ENCODE data around the gene EN2. TPM values are rescaled to one million over a fixed set of nuclear protein-coding genes. Genes with fewer than 3 reads are reported as not detected.

The EN2 gene
- total and polyA plus RNA-seq, 12 donors = 0.07 to 0.42 (median 0.13) TPM; not detected in 3

DNA sequence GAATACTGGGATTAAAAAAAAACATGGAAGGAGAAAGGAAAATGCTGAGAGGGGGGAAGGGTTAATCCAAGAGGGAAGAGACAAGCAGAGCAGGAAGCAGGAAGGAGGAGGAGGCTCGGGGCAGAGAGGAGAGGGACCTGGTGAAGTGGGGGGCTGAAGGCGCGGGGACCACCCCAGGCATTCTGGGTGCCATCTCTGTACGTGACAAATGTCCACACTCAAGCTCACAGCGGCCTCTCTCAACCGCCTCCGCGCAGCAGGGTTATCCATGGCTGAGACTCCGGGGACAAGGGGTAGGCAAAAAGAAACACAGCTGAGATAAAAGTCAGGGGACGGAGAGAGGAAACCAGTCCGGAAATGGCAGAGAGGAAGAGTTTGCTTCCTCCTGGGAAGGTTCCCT is 33.9 kb downstream of the EN2 start:
- Histone ChIP-seq H3K27ac (no peak overlapping the region), H3K9me3 (replicated peaks in 1 of 3) (no peaks in the 10 kb centered on the region), H3K4me3 (no peak overlapping the region), H3K4me1 (replicated peaks in 1 of 2) (no peaks in the 10 kb centered on the region), H3K27me3 (peaks cover 23% of the 10 kb centered on the region), H3K36me3 (replicated peaks in 1 of 2) (no peaks in the 10 kb centered on the region)
- DNase-seq = no peak
- 46 to 81% (median 56%) methylated on average over 11 of the region's 11 CpGs for WGBS, 4 donors
- TF ChIP-seq, protein P1, sequence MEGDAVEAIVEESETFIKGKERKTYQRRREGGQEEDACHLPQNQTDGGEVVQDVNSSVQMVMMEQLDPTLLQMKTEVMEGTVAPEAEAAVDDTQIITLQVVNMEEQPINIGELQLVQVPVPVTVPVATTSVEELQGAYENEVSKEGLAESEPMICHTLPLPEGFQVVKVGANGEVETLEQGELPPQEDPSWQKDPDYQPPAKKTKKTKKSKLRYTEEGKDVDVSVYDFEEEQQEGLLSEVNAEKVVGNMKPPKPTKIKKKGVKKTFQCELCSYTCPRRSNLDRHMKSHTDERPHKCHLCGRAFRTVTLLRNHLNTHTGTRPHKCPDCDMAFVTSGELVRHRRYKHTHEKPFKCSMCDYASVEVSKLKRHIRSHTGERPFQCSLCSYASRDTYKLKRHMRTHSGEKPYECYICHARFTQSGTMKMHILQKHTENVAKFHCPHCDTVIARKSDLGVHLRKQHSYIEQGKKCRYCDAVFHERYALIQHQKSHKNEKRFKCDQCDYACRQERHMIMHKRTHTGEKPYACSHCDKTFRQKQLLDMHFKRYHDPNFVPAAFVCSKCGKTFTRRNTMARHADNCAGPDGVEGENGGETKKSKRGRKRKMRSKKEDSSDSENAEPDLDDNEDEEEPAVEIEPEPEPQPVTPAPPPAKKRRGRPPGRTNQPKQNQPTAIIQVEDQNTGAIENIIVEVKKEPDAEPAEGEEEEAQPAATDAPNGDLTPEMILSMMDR (IDR thresholded peaks at IDR 0.05) = no peak
- TF ChIP-seq POLR2A (IDR thresholded peaks at IDR 0.05) = no peak
- intact Hi-C loops (cut with DNase I) = no loop called here

DNA sequence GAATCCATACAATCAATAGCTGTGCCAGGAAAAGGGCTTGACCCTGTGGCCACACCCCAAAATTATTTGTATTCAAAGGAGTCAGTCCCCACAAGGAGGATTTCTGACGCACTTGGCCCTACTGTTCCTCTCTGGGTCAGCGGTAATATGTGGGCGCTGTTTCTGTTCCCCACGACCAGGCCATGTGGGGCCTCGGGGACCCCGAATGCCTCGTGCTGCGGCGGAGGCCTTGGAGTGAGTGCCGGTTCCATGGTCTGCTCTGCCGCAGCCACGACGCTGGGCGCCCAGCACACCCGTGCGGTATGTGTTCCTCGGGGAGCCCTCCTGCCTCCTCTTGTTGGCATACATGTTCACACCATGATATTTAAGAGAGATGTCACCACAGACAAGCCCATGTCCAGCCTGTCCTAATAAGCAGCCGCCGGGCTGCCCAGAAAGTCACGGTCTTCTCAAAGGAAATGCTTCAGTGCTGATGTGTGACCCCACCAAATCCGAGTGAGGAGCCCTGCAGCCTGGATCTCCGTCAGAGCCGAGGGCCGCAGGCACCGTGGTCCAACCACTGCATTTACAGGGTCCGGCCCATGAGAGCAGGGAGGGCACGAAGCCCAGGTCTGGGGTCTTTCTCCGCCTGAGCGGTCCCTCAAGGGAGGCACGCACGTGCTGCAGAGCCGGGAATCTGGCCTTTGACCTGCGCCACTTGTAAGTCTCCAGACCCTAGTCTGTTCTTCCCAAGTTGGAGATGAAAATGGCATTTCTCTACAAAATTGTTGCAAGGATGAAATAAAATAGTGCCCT is 36.0 kb downstream of the EN2 start:
- Histone ChIP-seq H3K36me3 (replicated peaks in 1 of 2) (no peaks in the 10 kb centered on the region), H3K4me1 (replicated peaks in 1 of 2) (no peaks in the 10 kb centered on the region), H3K27me3 (peaks cover 19% of the 10 kb centered on the region), H3K27ac (no peak overlapping the region), H3K9me3 (replicated peaks in 1 of 3) (no peaks in the 10 kb centered on the region), H3K4me3 (no peak overlapping the region)
- WGBS, 4 donors = 78 to 87% (median 82%) methylated on average over 13 to 33 of the region's 33 CpGs
- TF ChIP-seq, protein P1 (IDR thresholded peaks at IDR 0.05) = no peak
- TF ChIP-seq POLR2A (IDR thresholded peaks at IDR 0.05) = no peak
- no peak for DNase-seq
- intact Hi-C loops (cut with DNase I) = no loop called here

DNA sequence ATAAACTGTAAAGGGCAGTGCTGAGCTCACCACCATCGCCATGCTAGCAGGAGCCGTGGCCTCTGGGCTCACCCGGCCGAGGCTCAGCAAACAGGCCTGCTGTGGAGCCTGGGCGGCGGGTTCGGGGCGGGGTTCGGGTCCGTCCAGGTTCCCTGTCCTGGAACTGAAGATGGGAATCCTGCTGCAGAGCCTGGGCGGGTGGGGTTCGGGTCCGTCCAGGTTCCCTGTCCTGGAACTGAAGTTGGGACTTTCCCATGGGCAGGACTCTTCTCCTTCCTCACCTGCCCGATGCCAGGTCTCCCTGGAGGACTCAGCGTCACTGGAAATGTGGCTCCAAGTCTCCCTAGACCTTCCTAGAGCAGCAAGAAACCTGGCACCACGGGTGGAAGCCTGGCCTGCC is 36.6 kb downstream of the EN2 start:
- H3K4me3 ChIP-seq = no peak overlapping the region
- intact Hi-C loops (cut with DNase I) = no loop called here
- H3K9me3 ChIP-seq (replicated peaks in 1 of 3) = no peaks in the 10 kb centered on the region
- 81 to 90% (median 88%) methylated on average over 13 to 16 of the region's 16 CpGs for WGBS, 4 donors
- TF ChIP-seq POLR2A (IDR thresholded peaks at IDR 0.05) = no peak
- TF ChIP-seq, protein P1 (IDR thresholded peaks at IDR 0.05) = no peak
- H3K27ac ChIP-seq = no peak overlapping the region
- DNase-seq = no peak
- H3K4me1 ChIP-seq (replicated peaks in 1 of 2) = no peaks in the 10 kb centered on the region
- H3K27me3 ChIP-seq = peaks cover 20% of the 10 kb centered on the region
- H3K36me3 ChIP-seq (replicated peaks in 1 of 2) = no peaks in the 10 kb centered on the region

DNA sequence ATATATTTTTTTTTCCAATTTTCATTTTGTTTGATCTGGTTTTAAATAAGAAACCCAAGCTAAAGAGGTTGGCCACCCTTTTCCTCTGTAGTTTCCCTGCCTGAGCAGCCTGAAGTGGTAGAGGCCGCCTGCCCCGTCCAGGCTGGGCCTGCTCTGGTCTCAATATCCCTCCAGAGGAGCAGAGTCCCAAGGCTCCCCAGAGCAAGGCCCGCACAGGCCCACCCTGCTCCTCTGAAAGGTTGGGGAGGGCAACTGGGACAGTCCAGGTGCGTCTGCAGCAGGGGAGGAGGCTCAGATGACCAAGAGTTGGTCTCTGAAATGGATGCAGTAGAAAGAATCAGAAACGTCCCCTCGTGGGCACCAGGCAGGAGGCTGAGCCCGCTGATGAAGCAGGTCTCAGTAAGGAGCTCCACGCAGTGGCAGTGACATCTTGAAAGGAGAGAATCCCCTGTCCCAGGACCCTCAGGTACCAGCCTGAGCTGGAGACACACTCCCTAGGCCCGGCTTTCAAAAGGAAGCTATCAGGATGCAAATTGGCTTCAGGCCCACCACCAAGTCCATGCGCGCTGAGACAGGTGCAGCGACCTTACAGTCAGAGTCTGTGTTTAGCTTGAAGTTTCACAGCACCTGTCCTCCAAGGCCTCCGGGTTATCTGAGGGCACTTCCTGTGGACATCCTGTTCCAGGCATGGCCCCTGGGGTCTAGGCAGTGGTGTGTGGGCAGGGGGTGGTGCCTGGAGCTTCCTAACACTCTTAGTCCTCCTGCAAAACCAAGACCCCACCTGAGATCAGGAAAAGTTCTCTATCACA is 37.7 kb downstream of the EN2 start:
- no peaks in the 10 kb centered on the region for H3K9me3 ChIP-seq (replicated peaks in 1 of 3)
- no peaks in the 10 kb centered on the region for H3K36me3 ChIP-seq (replicated peaks in 1 of 2)
- 75 to 87% (median 86%) methylated on average over 7 to 13 of the region's 13 CpGs for WGBS, 4 donors
- H3K27ac ChIP-seq = no peak overlapping the region
- no peaks in the 10 kb centered on the region for H3K4me1 ChIP-seq (replicated peaks in 1 of 2)
- TF ChIP-seq, protein P1 (IDR thresholded peaks at IDR 0.05) = no peak
- TF ChIP-seq POLR2A (IDR thresholded peaks at IDR 0.05) = no peak
- DNase-seq = no peak
- no peak overlapping the region for H3K4me3 ChIP-seq
- intact Hi-C loops (cut with DNase I) = no loop called here
- H3K27me3 ChIP-seq = peaks cover 29% of the 10 kb centered on the region

All from adrenal gland (tissue), 12 donors.